B cell (primary cell): ENCODE results near the gene COL5A1. TPM values are rescaled to one million over a fixed set of nuclear protein-coding genes. Genes with fewer than 3 reads are reported as not detected.

Source experiments
- ATAC-seq: fragments of 200-7000 bp; cut with Tn5 transposase; one replicate; pipeline ENCODE4 v1.10.0; 2021; ENCODE audit warnings: low read depth, mild to moderate bottlenecking, moderate number of reproducible peaks, moderate library complexity
- CTCF ChIA-PET: fragments of 350-600 bp; sonication (Branson Sonifier 250); formaldehyde crosslinking; loops from one replicate; lab custom pipeline; 2021; ENCODE audit warnings: antibody characterized with exemption, inconsistent platforms; lab: Charles Lee
- POLR2A ChIA-PET: fragments of 350-600 bp; sonication (Branson Sonifier 250); formaldehyde crosslinking; loops from one replicate; lab custom pipeline; 2021; ENCODE audit warnings: antibody characterized with exemption; lab: Charles Lee
- DNase-seq: peaks from one replicate; pipeline ENCODE4 v3.0.0; 2013
- H2AFZ ChIP-seq: 2 replicates; pipeline ENCODE4 v1.6.1; 2012; ENCODE audit warnings: mild to moderate bottlenecking, low read depth, low read length; ENCODE audit not compliant: insufficient read depth, poor library complexity, severe bottlenecking
- H3K27ac ChIP-seq, 2 donors: 1 replicate in 1 of 2; 2 replicates in 1 of 2; pipeline ENCODE4 v1.5.1; 2012 to 2013; ENCODE audit warnings: low read length in 2 of 2, mild to moderate bottlenecking in 2 of 2, moderate library complexity in 1 of 2
- H3K27me3 ChIP-seq, 4 experiments: fragments of 200-600 bp in 1 of 4; sonication (generic) in 1 of 4; replicated peaks in 1 of 4; 1 replicate in 2 of 4; 2 replicates in 2 of 4; pipeline versions ENCODE4 v1.6.1 to v1.7.0; 2013 to 2016; ENCODE audit warnings: low read length in 3 of 4, mild to moderate bottlenecking in 2 of 4, mixed read lengths in 1 of 4, moderate library complexity in 1 of 4; ENCODE audit not compliant: insufficient read depth in 4 of 4, control insufficient read depth in 3 of 4; ENCODE audit errors: control extremely low read depth in 1 of 4
- H3K36me3 ChIP-seq, 2 experiments: replicated peaks in 1 of 2; 1 replicate in 1 of 2; 2 replicates in 1 of 2; pipeline versions ENCODE4 v1.6.1 to v1.7.1; 2013; ENCODE audit warnings: low read length in 1 of 2; ENCODE audit not compliant: insufficient read depth in 2 of 2, control insufficient read depth in 1 of 2; ENCODE audit errors: control extremely low read depth in 1 of 2, extremely low read depth in 1 of 2
- H3K4me1 ChIP-seq, 2 donors: fragments of 200-600 bp in 1 of 2; sonication (generic) in 1 of 2; 1 replicate in 1 of 2; 2 replicates in 1 of 2; pipeline versions ENCODE4 v1.5.1 to v1.6.1; 2013 to 2017; ENCODE audit warnings: low read length in 2 of 2; ENCODE audit not compliant: control insufficient read depth in 2 of 2, insufficient read depth in 2 of 2
- H3K4me2 ChIP-seq: replicated peaks from 2 replicates; pipeline ENCODE3; 2012; ENCODE audit warnings: mild to moderate bottlenecking, low read depth, low read length; ENCODE audit not compliant: poor library complexity, severe bottlenecking
- H3K4me3 ChIP-seq, 5 experiments: fragments of 200-600 bp in 1 of 5; sonication (generic) in 1 of 5; 1 replicate in 3 of 5; 2 replicates in 2 of 5; pipeline versions ENCODE4 v1.5.1 to v1.7.0; 2011 to 2016; ENCODE audit warnings: low read length in 4 of 5, mild to moderate bottlenecking in 4 of 5, low read depth in 2 of 5, control low read depth in 1 of 5, moderate library complexity in 1 of 5; ENCODE audit not compliant: insufficient read depth in 1 of 5; ENCODE audit errors: control extremely low read depth in 1 of 5, extremely low read depth in 1 of 5
- H3K79me2 ChIP-seq: fragments of 200-600 bp; sonication (generic); one replicate; pipeline ENCODE4 v1.6.0; 2016; ENCODE audit warnings: low read length; ENCODE audit not compliant: control insufficient read depth, insufficient read depth
- H3K9ac ChIP-seq: fragments of 200-600 bp; sonication (generic); 2 replicates; pipeline ENCODE4 v1.6.1; 2017; ENCODE audit warnings: mild to moderate bottlenecking, low read length, moderate library complexity
- H3K9me3 ChIP-seq, 3 donors: one replicate each; pipeline versions ENCODE4 v1.6.1 to v1.7.1; 2013; ENCODE audit warnings: low read length in 2 of 3; ENCODE audit not compliant: control insufficient read depth in 2 of 3, insufficient read depth in 1 of 3; ENCODE audit errors: control extremely low read depth in 1 of 3
- H4K20me1 ChIP-seq: 2 replicates; pipeline ENCODE4 v1.6.0; 2012; ENCODE audit warnings: mild to moderate bottlenecking, low read length; ENCODE audit not compliant: insufficient read depth, control insufficient read depth, poor library complexity, severe bottlenecking
- H3K27ac Mint-ChIP-seq: one replicate; pipeline ENCODE4 v1.8.0; 2021; ENCODE audit warnings: mixed read lengths
- H3K27me3 Mint-ChIP-seq: one replicate; pipeline ENCODE4 v1.8.0; 2021; ENCODE audit warnings: mixed read lengths
- H3K4me1 Mint-ChIP-seq: one replicate; pipeline ENCODE4 v1.8.0; 2021; ENCODE audit warnings: mixed read lengths
- H3K4me3 Mint-ChIP-seq: one replicate; pipeline ENCODE4 v1.8.0; 2021; ENCODE audit warnings: mixed read lengths
- H3K9me3 Mint-ChIP-seq: one replicate; pipeline ENCODE4 v1.8.0; 2022; ENCODE audit warnings: mixed read lengths; ENCODE audit not compliant: insufficient read depth
- CTCF ChIP-seq: fragments of 200-600 bp; IDR thresholded peaks from one replicate; pipeline ENCODE4 v1.8.0; 2022; ENCODE audit warnings: antibody characterized with exemption, mild to moderate bottlenecking
- EZH2 ChIP-seq: IDR thresholded peaks from 2 replicates; pipeline ENCODE4 v1.6.1; 2012; ENCODE audit warnings: borderline replicate concordance, low read depth, mild to moderate bottlenecking, moderate library complexity, low read length; ENCODE audit not compliant: insufficient read depth, poor library complexity, severe bottlenecking
- WGBS: methylation state at CpG from one replicate; pipeline ENCODE4 v1.1.5; 2013; ENCODE audit warnings: missing lambda C conversion rate; ENCODE audit not compliant: insufficient coverage; 5-methylcytosine and 5-hydroxymethylcytosine counted together
- intact Hi-C: fragments of 100-400 bp; cut with micrococcal nuclease; formaldehyde crosslinking; loops from one replicate; pipeline ENCODE4 v1.10.0; 2022
- polyA plus RNA-seq: library from polyadenylated mRNA; depleted of rRNA; stranded (reverse); fragments of >200 nt; gene quantifications from 2 replicates; pipeline ENCODE4 v1.2.3, GENCODE V29; 2012
- total RNA-seq, 2 donors: library from RNA; stranded (reverse); fragments of 120-200 nt in 1 of 2; gene quantifications; 1 replicate in 1 of 2; 2 replicates in 1 of 2; pipeline versions ENCODE4 v1.2.3 to v1.2.4, GENCODE V29; 2013 to 2022

Gene COL5A1
- total and polyA plus RNA-seq, 2 donors (not counting 1 experiment from before 2014, with no cell fraction given): 0.06 TPM; not detected in 1

GRCh38 chr9:134716067-134716466 is 74.5 kb downstream of the COL5A1 start:
- Mint-ChIP-seq H3K27ac (no peak overlapping the region), H3K9me3 (peaks cover 2% of the 10 kb centered on the region), H3K4me3 (no peak overlapping the region), H3K27me3 (no peaks in the 10 kb centered on the region), H3K4me1 (no peaks in the 10 kb centered on the region)
- Histone ChIP-seq H3K27ac (no peak overlapping the region), H2AFZ (no peak overlapping the region), H3K9ac (no peak overlapping the region), H3K4me2 (no peak overlapping the region), H3K4me3 (no peak overlapping the region), H3K79me2 (no peaks in the 10 kb centered on the region), H3K4me1 (no peaks in the 10 kb centered on the region), H4K20me1 (no peaks in the 10 kb centered on the region), H3K9me3 (peaks cover 0 to 15% (median 0%) of the 10 kb centered on the region in 3 donors), H3K36me3 (no peaks in the 10 kb centered on the region), H3K27me3 (no peaks in the 10 kb centered on the region)
- DNase-seq: no peak
- WGBS: 84% methylated on average over 8 of the region's 8 CpGs
- intact Hi-C loops: no loop called here
- TF ChIP-seq EZH2 (no peak), CTCF (no peak)
- ChIA-PET POLR2A (no interaction called here), CTCF (no interaction called here)
- ATAC-seq: no peak

- Histone ChIP-seq H3K4me1 (no peaks in the 10 kb centered on the region), H3K9ac (no peak overlapping the region), H4K20me1 (no peaks in the 10 kb centered on the region), H3K4me3 (no peak overlapping the region), H2AFZ (no peak overlapping the region), H3K27me3 (peaks cover 0 to 4% (median 0%) of the 10 kb centered on the region in 4 experiments), H3K9me3 (peaks cover 0 to 6% (median 0%) of the 10 kb centered on the region in 3 donors), H3K4me2 (no peak overlapping the region), H3K27ac (no peak overlapping the region), H3K79me2 (no peaks in the 10 kb centered on the region), H3K36me3 (no peaks in the 10 kb centered on the region)
- Mint-ChIP-seq H3K4me3 (no peak overlapping the region), H3K27ac (no peak overlapping the region), H3K4me1 (no peaks in the 10 kb centered on the region), H3K27me3 (no peaks in the 10 kb centered on the region), H3K9me3 (peaks cover 2% of the 10 kb centered on the region)
- intact Hi-C loops: no loop called here
- TF ChIP-seq CTCF (no peak), EZH2 (no peak)
- ATAC-seq (no peak), DNase-seq (no peak)
- ChIA-PET POLR2A (no interaction called here), CTCF (no interaction called here)
- WGBS: 94% methylated on average over 20 of the region's 20 CpGs
Measured at GRCh38 chr9:134717056-134717455, 75.5 kb downstream of the COL5A1 start.
